ENCODE data around the gene L3MBTL3. TPM values are rescaled to one million over a fixed set of nuclear protein-coding genes. Genes with fewer than 3 reads are reported as not detected.

Gene L3MBTL3
- polyA plus RNA-seq, 1 donor from 2014 or later: 47.6 TPM

DNA sequence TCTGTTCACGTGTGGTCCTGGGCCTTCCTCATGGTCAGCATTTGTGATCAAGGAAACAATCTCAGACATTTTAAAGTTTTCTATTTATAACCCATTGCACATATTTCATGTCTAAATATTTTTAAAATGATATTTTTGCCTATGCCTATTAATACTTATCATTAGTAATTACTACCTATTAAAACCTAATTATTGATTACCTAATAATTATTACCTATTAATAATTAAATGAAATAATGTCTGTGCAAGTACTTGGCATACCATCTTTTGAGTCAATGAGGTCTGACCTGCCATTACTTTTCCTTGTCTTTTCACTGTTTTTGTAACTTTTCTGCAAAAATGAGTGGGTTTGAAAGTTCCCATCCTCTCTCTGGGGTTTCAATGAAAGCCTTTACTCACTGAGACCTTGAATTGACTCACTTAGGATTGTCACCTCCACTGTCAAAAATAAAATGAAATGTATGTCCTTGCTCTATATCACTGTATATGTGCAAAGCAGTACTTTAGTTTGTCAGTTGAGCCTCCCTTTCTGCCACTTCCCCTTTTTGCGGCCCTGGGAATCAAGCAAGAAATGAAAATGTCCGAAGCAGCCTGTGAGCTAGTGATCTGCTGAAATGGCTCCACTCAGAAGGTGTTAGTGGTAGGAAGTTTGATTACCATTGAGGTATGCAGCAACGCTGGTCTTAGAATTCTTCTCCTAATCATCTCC, 87.8 kb downstream of the L3MBTL3 start:
- Histone ChIP-seq H4K20me1 (ENCODE audit: insufficient read depth) (no peaks in the 10 kb centered on the region), H3K4me2 (ENCODE audit: low read length) (no peak overlapping the region), H3K27ac (ENCODE audit: low read length) (no peak overlapping the region), H3K9me2 (ENCODE audit: insufficient read depth, low read length) (no peaks in the 10 kb centered on the region), H3K9ac (ENCODE audit: low read length) (no peak overlapping the region), H3K4me3 (ENCODE audit: low read length) (no peak overlapping the region), H3K79me2 (replicated peaks; ENCODE audit: insufficient read depth, low read length) (no peaks in the 10 kb centered on the region), H3K27me3 (ENCODE audit: insufficient read depth, low read depth, low read length) (no peaks in the 10 kb centered on the region), H3K9me3 (ENCODE audit: low read length) (no peaks in the 10 kb centered on the region), H3F3A (ENCODE audit: insufficient read depth, low read length, poor library complexity, severe bottlenecking) (peaks cover 10% of the 10 kb centered on the region), H2AFZ (ENCODE audit: low read depth, low read length) (no peak overlapping the region), H3K36me3 (ENCODE audit: insufficient read depth, low read length) (no peaks in the 10 kb centered on the region)
- TF ChIP-seq, protein P1, sequence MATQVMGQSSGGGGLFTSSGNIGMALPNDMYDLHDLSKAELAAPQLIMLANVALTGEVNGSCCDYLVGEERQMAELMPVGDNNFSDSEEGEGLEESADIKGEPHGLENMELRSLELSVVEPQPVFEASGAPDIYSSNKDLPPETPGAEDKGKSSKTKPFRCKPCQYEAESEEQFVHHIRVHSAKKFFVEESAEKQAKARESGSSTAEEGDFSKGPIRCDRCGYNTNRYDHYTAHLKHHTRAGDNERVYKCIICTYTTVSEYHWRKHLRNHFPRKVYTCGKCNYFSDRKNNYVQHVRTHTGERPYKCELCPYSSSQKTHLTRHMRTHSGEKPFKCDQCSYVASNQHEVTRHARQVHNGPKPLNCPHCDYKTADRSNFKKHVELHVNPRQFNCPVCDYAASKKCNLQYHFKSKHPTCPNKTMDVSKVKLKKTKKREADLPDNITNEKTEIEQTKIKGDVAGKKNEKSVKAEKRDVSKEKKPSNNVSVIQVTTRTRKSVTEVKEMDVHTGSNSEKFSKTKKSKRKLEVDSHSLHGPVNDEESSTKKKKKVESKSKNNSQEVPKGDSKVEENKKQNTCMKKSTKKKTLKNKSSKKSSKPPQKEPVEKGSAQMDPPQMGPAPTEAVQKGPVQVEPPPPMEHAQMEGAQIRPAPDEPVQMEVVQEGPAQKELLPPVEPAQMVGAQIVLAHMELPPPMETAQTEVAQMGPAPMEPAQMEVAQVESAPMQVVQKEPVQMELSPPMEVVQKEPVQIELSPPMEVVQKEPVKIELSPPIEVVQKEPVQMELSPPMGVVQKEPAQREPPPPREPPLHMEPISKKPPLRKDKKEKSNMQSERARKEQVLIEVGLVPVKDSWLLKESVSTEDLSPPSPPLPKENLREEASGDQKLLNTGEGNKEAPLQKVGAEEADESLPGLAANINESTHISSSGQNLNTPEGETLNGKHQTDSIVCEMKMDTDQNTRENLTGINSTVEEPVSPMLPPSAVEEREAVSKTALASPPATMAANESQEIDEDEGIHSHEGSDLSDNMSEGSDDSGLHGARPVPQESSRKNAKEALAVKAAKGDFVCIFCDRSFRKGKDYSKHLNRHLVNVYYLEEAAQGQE (IDR thresholded peaks at IDR 0.05; ENCODE audit: borderline replicate concordance): no peak
- TF ChIP-seq POLR2AphosphoS5 (IDR thresholded peaks at IDR 0.05) (no peak), RAD21 (conservative IDR thresholded peaks at IDR 0.05) (no peak), EP300 (conservative IDR thresholded peaks at IDR 0.05; ENCODE audit: poor library complexity, severe bottlenecking) (no peak), TAF1 (IDR thresholded peaks at IDR 0.05; ENCODE audit: low read depth) (no peak), SMC3 (conservative IDR thresholded peaks at IDR 0.05; ENCODE audit: poor library complexity) (no peak), MXI1 (conservative IDR thresholded peaks at IDR 0.05; ENCODE audit: poor library complexity, severe bottlenecking) (no peak)

GRCh38 chr6:130107710-130108109, 89.3 kb downstream of the L3MBTL3 start:
- Histone ChIP-seq H3K9me3 (ENCODE audit: low read length) (no peaks in the 10 kb centered on the region), H3K36me3 (ENCODE audit: insufficient read depth, low read length) (no peaks in the 10 kb centered on the region), H3K9ac (ENCODE audit: low read length) (no peak overlapping the region), H4K20me1 (ENCODE audit: insufficient read depth) (no peaks in the 10 kb centered on the region), H3K4me2 (ENCODE audit: low read length) (no peak overlapping the region), H3F3A (ENCODE audit: insufficient read depth, low read length, poor library complexity, severe bottlenecking) (peaks cover 10% of the 10 kb centered on the region), H3K27me3 (ENCODE audit: insufficient read depth, low read depth, low read length) (no peaks in the 10 kb centered on the region), H2AFZ (ENCODE audit: low read depth, low read length) (no peak overlapping the region), H3K79me2 (replicated peaks; ENCODE audit: insufficient read depth, low read length) (no peaks in the 10 kb centered on the region), H3K27ac (ENCODE audit: low read length) (no peak overlapping the region), H3K4me3 (ENCODE audit: low read length) (no peak overlapping the region), H3K9me2 (ENCODE audit: insufficient read depth, low read length) (no peaks in the 10 kb centered on the region)
- TF ChIP-seq CTCF (IDR thresholded peaks at IDR 0.05; ENCODE audit: poor library complexity, severe bottlenecking) (no peak), EZH2 (IDR thresholded peaks at IDR 0.05; ENCODE audit: borderline replicate concordance, insufficient read depth, low read length, poor library complexity, severe bottlenecking) (no peak)

Data from neural cell (in vitro differentiated cells).